A549 (cell line): ENCODE data around the gene LILRB1.
"Not testable (repeated sequence)": the region's sequence is repeated elsewhere in the genome, so short reads cannot be mapped to it uniquely, and the experiment has no call there.

Experiments used
- FOSB ChIP-seq: fragments of 250-450 bp; sonication (Bioruptor Pico); IDR thresholded peaks from 2 replicates; pipeline ENCODE4 v1.5.0; 2020; ENCODE audit warnings: mild to moderate bottlenecking, moderate library complexity
- FOSL2 ChIP-seq, 2 experiments: fragments of 450-650 bp in 1 of 2; fragments of >200 bp in 1 of 2; sonication (Bioruptor Twin) in 1 of 2; formaldehyde crosslinking; IDR thresholded peaks; 2 replicates each; pipeline versions ENCODE4 v1.5.0 to v1.6.1; 2016 to 2020; ENCODE audit warnings: mild to moderate bottlenecking in 1 of 2, moderate library complexity in 1 of 2
- HDAC2 ChIP-seq: fragments of 200-600 bp; sonication (generic); IDR thresholded peaks from 2 replicates; pipeline ENCODE4 v1.6.1; 2016
- KDM1A ChIP-seq: fragments of 200-600 bp; sonication (generic); IDR thresholded peaks from 2 replicates; pipeline ENCODE4 v1.6.1; 2016; ENCODE audit warnings: low read depth, mild to moderate bottlenecking
- NFE2L2 ChIP-seq: fragments of 150-350 bp; conservative IDR thresholded peaks from 2 replicates; pipeline ENCODE4 v1.6.1; 2014; ENCODE audit warnings: low read length
- POLR2A ChIP-seq: IDR thresholded peaks from 2 replicates; pipeline ENCODE4 v1.6.1; 2012; ENCODE audit warnings: mild to moderate bottlenecking, low read length
- RNF2 ChIP-seq: fragments of 200-600 bp; sonication (generic); IDR thresholded peaks from 2 replicates; pipeline ENCODE4 v1.6.1; 2016; ENCODE audit warnings: low read depth, mild to moderate bottlenecking, antibody characterized with exemption, moderate library complexity, borderline replicate concordance
- SMC3 ChIP-seq: fragments of >200 bp; sonication (Bioruptor Twin); formaldehyde crosslinking; IDR thresholded peaks from 3 replicates; pipeline ENCODE4 v1.6.1; 2018; ENCODE audit warnings: inconsistent platforms
- TF ChIP-seq, protein P1 (sequence below): fragments of >200 bp; sonication (Bioruptor Twin); formaldehyde crosslinking; IDR thresholded peaks from 3 replicates; pipeline ENCODE4 v1.5.1; 2016
- TF ChIP-seq, protein P2 (sequence below): fragments of 200-600 bp; sonication (generic); IDR thresholded peaks from 2 replicates; pipeline ENCODE4 v1.6.1; 2016; ENCODE audit warnings: antibody characterized with exemption, mild to moderate bottlenecking, moderate library complexity
- TF ChIP-seq, protein P3 (sequence below): IDR thresholded peaks from 2 replicates; pipeline ENCODE4 v1.6.1; 2012

DNA sequence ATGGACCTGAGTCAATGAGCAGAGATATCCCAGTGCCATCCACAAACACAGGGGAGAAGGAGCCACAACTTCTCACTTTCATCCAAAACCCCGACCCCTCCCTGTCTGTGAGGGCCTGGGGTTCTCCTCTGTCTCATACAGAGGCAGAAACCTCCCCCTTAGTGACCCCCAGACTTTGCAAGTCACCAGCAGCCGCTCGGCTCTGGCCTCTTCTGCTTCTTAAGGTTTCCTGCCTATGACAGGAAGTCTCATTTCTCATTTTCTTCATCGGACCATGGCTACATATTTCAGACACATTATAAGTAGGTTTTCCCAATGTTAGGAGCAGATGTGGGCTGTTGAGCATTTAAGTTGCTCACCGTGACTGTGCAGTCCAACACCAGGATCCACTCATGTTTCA lies 12.7 kb downstream of the LILRB1 start:
- not testable (repeated sequence) for TF ChIP-seq FOSL2 (IDR thresholded peaks at IDR 0.05); FOSL2 (CRISPR knock-in tag; IDR thresholded peaks at IDR 0.05); RNF2; FOSB (CRISPR knock-in tag); POLR2A; KDM1A; SMC3; HDAC2; NFE2L2
- TF ChIP-seq, protein P1, sequence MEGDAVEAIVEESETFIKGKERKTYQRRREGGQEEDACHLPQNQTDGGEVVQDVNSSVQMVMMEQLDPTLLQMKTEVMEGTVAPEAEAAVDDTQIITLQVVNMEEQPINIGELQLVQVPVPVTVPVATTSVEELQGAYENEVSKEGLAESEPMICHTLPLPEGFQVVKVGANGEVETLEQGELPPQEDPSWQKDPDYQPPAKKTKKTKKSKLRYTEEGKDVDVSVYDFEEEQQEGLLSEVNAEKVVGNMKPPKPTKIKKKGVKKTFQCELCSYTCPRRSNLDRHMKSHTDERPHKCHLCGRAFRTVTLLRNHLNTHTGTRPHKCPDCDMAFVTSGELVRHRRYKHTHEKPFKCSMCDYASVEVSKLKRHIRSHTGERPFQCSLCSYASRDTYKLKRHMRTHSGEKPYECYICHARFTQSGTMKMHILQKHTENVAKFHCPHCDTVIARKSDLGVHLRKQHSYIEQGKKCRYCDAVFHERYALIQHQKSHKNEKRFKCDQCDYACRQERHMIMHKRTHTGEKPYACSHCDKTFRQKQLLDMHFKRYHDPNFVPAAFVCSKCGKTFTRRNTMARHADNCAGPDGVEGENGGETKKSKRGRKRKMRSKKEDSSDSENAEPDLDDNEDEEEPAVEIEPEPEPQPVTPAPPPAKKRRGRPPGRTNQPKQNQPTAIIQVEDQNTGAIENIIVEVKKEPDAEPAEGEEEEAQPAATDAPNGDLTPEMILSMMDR: not testable (repeated sequence)
- TF ChIP-seq, protein P2, sequence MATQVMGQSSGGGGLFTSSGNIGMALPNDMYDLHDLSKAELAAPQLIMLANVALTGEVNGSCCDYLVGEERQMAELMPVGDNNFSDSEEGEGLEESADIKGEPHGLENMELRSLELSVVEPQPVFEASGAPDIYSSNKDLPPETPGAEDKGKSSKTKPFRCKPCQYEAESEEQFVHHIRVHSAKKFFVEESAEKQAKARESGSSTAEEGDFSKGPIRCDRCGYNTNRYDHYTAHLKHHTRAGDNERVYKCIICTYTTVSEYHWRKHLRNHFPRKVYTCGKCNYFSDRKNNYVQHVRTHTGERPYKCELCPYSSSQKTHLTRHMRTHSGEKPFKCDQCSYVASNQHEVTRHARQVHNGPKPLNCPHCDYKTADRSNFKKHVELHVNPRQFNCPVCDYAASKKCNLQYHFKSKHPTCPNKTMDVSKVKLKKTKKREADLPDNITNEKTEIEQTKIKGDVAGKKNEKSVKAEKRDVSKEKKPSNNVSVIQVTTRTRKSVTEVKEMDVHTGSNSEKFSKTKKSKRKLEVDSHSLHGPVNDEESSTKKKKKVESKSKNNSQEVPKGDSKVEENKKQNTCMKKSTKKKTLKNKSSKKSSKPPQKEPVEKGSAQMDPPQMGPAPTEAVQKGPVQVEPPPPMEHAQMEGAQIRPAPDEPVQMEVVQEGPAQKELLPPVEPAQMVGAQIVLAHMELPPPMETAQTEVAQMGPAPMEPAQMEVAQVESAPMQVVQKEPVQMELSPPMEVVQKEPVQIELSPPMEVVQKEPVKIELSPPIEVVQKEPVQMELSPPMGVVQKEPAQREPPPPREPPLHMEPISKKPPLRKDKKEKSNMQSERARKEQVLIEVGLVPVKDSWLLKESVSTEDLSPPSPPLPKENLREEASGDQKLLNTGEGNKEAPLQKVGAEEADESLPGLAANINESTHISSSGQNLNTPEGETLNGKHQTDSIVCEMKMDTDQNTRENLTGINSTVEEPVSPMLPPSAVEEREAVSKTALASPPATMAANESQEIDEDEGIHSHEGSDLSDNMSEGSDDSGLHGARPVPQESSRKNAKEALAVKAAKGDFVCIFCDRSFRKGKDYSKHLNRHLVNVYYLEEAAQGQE: not testable (repeated sequence)
- TF ChIP-seq, protein P3, sequence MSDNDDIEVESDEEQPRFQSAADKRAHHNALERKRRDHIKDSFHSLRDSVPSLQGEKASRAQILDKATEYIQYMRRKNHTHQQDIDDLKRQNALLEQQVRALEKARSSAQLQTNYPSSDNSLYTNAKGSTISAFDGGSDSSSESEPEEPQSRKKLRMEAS: not testable (repeated sequence)
